Hematopoietic multipotent progenitor cell treated with erythropoietin and hydrocortisone succinate and interleukin-3 and kit ligand, for 17 days (in vitro differentiated cells): Measurements from ENCODE around the gene GIT1.
"Not testable (repeated sequence)": the region's sequence is repeated elsewhere in the genome, so short reads cannot be mapped to it uniquely, and the experiment has no call there.

Experiments used
- DNase-seq: peaks from one replicate; pipeline ENCODE4 v3.0.0-alpha.2; 2015; ENCODE audit warnings: low spot score

Gene GIT1

DNA sequence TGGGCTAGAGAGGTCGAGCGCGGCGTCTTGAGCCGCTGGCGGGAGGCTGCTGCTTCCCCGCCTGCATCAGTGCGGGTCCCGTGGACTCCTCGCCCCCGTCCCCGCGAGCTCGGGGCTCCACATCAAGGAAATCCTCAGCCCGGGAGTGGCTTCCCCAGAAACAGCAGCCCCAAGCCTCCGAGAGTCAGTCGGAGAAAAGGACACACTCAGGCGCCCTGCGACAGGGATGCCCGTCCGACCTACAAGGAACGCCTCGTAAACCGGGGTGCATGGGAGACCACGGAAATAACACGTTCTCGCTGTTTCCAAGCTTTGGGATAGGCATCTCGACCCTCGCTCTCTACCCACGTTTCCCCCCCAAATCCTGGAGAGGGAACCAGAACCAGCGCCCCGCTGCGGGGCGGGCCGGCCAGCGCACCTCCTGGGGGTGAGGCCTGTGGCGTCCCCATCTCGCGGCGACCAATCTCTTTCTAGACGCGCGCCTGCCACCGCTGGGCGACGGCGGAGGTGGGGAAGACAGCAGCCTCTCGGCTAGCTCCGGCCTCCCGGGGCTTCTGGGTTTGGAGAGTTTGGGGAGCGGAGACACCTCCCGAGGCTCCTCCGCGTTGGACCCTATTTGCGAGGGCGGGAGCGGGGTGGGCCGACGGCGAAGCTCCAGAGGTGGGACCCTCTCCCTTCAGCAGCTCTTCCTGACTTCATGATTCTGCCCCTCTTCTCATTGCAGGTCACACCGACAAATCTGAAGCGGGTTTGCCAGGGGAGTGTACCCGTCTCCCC lies 21.7 kb downstream of the GIT1 start:
- no peak for DNase-seq

GRCh38 chr17:29567304-29567553 lies 22.2 kb downstream of the GIT1 start:
- DNase-seq, result no peak

- DNase-seq, result no peak
Observed at GRCh38 chr17:29566473-29567303, 22.8 kb downstream of the GIT1 start, which contains the start of gene ABHD15. TSS of gene ABHD15 (minus strand) at chr17:29567037. CDS start at chr17:29566966, 71 bp downstream.

- no peak for DNase-seq
Observed at GRCh38 chr17:29565643-29566472, 23.6 kb downstream of the GIT1 start.

- DNase-seq, result no peak
Observed at GRCh38 chr17:29563816-29564215, 25.6 kb downstream of the GIT1 start.

DNA sequence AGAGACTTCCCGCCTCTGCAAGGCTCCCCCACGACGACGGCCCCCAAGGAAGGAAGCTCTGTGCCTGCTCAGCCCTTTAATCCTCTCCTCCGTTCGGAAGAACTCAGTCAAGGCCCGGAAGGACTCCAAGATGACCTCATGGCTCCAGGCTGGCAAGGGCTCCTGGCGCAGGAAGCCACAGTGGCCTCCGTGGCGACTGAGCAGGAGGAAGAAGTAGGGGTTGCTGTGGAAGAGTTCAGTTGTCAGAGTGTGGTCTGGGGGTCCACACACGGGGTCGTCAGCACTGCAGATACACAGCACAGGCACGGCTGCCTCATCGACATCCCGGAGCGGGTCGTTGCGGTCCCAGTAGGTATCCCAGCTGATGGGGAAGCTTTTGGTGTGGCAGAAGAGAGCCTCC lies 26.8 kb downstream of the GIT1 start:
- no peak for DNase-seq

DNA sequence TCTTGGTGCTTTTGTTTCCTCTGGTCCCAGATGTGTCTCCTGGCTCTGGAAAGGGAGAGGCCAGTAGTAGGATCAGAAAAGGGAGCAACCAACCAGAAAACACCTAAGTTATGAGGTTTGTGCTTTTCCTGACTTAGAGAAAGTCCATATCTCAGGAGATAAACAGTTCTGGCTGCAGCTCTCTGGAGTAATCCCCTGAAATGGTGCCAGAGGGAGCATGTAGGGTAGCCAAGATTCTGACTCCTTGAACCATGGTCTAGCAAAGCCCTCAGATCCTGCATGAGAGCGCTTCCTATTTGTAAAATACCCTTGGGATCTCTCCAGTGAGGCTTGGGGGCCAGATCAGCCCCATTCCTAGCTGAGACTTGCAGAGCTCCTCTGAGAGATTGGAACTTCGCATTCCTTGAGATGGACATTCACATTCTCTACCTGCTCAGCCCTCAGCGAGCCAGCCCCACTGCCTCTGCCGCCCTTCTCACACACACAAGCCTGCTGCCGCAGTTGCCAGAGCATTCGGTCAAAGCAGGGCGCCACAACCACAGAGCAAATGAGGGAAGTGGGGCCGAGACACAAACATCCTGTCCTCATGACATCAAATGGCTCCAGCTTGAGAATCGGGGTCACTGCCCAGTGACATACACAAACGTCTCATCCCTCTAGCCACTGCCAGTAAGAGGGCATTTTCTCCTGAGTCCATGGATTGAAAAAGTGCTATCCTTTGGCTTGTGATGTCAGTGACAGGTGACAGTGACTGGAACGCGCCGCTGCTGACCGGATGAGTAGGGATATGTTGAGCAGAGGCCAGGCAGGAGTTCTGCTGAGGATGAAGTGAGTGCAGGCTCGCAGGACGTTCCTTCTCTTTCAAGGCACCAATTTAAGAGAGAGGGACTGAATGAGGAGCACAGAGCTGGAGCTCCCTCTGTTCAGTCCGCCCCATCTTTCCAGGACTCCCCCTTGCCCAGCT lies 27.6 kb downstream of the GIT1 start:
- DNase-seq, result no peak

DNA sequence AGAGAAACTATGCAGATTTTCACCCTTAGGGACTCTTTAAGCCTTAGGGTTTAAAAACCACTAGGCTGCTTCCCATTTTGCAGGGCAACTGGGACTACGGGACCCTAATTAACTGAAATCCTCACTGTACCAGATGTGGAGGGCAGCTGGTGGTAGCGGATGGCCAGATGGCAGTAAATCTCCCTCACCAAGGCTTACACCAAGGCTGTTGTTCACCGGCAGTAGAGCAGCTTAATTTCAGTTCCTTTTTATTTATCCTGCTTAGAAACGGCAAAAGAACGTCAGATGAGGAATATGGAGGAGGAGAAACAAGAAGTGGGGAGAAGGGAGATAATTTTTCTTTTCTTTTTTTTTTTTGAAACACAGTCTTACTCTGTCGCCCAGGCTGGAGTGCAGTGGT lies 29.1 kb downstream of the GIT1 start:
- DNase-seq, result no peak

DNA sequence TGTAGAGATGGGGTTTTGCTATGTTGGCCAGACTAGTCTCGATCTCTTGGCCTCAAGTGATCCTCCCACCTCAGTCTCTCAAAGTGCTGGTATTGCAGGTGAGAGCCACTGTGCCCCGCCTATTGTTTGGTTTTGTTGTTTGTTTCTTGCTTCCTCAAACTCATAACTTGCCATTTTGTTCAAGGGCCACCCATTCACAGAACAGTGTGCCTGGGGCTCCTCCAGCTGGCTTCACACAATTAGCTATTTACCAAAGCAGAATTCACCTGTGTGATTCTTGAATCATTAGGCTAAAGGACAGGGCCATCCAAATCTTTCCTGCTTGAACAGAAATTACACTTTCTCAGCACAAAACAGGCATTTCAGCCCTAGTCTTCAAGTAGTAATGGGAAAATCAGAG lies 29.8 kb downstream of the GIT1 start:
- DNase-seq, result no peak

DNA sequence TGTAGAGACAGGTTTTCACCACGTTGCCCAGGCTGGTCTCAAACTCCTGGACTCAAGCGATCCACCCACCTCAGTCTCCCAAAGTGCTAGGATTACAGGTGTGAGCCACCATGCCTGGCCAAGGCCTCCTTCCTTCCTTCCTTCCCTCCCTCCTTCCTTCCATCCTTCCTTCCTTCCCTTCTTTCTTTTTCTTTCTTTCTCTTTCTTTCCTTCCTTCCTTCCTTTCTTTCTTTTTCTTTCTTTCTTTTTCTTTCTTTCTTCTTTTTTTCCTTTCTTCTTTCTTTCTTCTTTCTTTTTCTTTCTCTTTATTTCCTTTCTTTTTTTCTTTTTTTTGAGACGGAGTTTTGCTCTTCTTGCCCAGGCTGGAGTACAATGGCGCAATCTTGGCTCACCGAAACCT lies 31.3 kb downstream of the GIT1 start:
- not testable (repeated sequence) for DNase-seq

DNA sequence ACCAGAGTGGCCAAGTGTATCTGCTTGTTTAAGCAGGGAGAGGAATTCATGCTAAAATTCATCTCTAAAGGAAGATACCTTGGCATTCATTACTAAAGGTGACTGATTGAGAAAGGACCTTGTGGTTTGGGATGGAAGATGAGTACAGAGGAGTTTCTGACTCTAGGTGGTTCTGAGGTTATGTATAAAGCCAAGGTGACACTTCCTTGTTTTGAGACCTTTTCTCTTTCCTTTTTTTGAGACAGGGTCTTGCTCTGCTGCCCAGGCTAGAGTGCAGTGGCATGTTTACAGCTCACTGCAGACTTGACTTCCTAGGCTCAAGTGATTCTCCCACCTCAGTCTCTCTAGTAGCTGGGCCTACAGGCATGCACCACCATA lies 31.7 kb downstream of the GIT1 start:
- DNase-seq, result no peak

GRCh38 chr17:29557085-29557738 lies 32.2 kb downstream of the GIT1 start:
- no peak for DNase-seq

DNA sequence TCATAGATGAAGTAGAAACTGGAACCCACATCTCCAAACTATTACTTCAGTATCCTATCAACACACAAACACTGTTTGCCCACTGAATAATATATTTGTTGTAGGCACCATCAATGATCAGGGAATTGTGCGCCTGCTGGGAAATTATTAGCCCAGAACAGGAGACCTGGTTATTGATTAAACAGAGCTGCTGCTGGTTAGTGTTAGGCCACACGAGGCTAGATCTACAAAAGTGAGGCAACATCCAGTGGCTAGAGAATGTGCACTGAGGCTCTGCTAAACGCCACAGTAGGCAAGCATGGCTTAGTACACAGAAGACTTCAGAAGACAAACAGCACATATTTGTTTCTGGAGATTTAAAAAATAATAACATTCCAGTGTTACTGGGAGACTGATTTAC lies 33.6 kb downstream of the GIT1 start:
- DNase-seq, result no peak

DNA sequence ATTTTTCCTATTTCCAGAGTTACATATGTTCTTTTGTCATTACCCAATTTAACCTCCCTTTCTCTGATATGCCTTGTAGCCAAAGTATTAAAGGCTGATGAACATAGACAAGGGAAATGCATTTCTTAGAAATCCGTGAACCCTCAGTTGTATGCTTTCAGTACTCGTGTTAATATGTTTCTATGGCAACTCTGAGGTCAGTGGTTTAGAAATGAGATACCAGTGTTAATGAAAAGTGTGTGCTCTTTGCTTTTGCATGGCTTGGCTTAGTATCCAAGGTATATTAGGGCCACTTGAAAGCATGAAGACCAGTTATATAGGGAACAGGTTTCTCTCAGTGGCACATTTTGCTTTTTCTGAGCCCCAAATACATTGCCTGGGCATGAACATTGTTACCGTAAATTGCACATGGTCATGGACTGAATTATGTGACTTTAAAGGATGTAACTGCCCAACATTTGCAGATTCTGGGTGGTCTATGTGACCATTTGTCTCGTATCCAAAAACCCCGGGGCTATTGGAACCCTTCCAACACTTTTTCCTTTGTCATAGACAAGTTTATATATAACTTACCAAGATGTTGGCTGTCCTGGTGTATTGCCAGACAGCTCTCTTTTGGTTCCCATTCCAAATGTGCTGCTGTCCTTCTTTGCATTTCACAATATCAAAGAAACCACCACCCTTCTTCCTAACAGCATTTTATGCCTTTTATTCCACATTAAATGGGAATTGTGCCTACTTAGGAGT lies 40.1 kb downstream of the GIT1 start:
- no peak for DNase-seq

DNA sequence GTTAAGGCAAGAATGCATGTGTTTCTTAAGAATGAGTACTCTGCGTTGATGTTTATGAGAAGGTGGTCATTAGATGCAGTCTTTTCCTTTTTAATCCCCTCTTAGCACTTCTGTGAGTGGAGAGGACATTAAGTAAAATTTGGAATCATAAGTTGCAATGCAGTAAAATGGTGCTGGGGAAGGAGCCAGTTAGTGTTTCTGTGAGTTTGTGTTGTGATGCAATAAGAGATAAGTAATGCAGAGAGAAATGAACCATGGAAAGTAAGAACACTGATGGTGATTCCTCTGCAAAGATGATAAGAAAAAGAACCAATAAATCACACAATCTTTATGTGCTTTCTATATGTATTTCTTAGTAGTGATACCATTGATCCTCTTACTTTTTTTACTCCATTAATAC lies 42.6 kb downstream of the GIT1 start:
- DNase-seq, result no peak

DNA sequence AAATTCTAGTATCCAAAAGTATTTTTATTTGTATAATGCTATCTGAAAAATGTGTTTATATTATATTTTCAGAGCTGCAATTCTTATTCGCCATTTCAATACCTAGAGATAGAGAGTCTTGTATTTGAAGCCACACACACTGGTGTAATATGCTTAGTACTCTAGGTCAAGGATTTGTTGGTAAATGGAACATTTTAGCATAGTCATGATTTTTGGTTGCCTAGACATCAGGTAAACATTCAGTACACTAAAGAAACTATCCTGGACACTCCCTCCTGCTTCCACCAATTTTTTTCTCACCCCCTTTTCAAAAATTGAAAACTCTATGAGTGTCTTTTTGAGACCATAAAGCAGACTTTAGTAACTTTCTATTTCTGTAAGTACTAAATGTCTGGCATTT lies 43.4 kb downstream of the GIT1 start:
- DNase-seq, result no peak

DNA sequence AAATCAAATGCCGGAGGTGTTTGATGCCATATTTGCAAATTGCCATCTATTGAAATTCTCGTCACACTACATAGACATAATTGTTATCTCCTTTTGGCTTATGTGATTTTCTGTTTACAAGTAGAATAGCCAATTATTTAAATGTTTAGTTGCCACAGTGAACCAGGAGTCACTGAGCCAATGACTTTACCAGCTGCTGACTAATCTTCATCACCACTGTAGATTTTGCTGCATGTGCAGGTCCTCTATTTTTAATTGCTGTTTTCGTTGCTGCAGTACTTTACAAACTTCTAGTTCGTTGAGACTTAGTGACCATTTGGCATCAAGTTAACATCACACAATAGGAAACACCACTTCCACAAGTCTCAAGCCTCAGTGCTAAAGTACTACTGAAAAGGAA lies 45.4 kb downstream of the GIT1 start:
- DNase-seq, result no peak

DNA sequence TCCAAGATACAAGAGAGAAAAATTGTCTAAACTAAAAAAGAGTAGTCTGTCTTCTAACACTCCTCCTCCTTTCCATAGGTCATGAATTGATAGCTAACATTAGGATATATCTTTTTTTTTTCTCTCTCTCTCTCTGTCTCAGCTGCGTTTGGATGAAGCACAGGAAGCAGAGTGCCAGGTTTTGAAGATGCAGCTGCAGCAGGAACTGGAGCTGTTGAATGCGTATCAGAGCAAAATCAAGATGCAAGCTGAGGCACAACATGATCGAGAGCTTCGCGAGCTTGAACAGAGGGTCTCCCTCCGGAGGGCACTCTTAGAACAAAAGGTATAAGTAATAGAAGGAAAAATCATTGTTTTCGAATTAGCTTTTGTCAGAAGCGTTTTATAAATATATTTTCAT lies 55.5 kb downstream of the GIT1 start:
- no peak for DNase-seq

- no peak for DNase-seq
Observed at GRCh38 chr17:29526322-29526721, 63.1 kb downstream of the GIT1 start.

DNA sequence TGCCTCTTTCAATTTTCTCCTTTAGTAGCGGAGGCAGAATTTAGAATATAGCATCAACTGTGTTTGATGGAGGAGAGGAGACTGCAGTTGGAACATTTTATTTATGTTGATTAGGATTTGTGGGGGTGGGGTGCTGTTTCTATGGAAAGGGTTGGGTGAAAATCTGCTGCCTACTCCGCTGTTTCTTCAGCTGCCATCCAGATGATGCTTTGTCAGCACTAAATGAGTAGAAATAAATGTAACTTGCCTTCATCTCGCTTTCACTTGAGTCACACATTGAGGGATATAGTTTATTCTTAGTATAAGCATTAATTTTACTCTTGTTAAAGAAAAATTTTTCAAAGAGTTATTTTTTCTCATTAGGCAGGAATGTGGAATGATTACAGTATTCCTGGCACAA lies 64.8 kb downstream of the GIT1 start:
- no peak for DNase-seq
